Posterior vena cava (tissue), 2 donors: ENCODE data around the gene ITGB8. TPM values are rescaled to one million over a fixed set of nuclear protein-coding genes. Genes with fewer than 3 reads are reported as not detected.

Source experiments
- DNase-seq: peaks from one replicate; pipeline ENCODE4 v3.0.0-alpha.2; 2020; ENCODE audit warnings: low spot score
- intact Hi-C, 2 donors: fragments of 100-400 bp; cut with DNase I; formaldehyde crosslinking; loops; one replicate each; pipeline versions ENCODE4 v1.14.1 to v1.14.2; 2022 to 2023
- total RNA-seq, 2 donors: library from RNA; stranded (reverse); fragmentation: NEBNext Ultra II Directional; extraction: Animal tissue kit (Norgen Biotek cat#: 25700); gene quantifications; one replicate each; pipeline ENCODE4 v1.2.1, GENCODE V29; 2021
- donor health status: DM: yes; HTN: yes; CAD: no.
- donor health status: DM: yes; HTN: yes; CAD: no.

Gene ITGB8
- total RNA-seq, 2 donors from 2014 or later, result 12.8 to 13.6 TPM

- no peak for DNase-seq
- intact Hi-C loops, result no loop called here
Measured at GRCh38 chr7:20440472-20441105, 109.9 kb downstream of the ITGB8 start.

- DNase-seq, result no peak
- intact Hi-C loops, result no loop called here
Measured at GRCh38 chr7:20441346-20441745, 110.6 kb downstream of the ITGB8 start.

- no peak for DNase-seq
- intact Hi-C loops, result no loop called here
Measured at GRCh38 chr7:20441991-20442441, 111.3 kb downstream of the ITGB8 start.

- no peak for DNase-seq
Measured at GRCh38 chr7:20442951-20443350, 112.3 kb downstream of the ITGB8 start.

GRCh38 chr7:20444030-20444800 lies 113.5 kb downstream of the ITGB8 start:
- intact Hi-C loops, result no loop called here
- no peak for DNase-seq

More at GRCh38 chr7:20442951-20443350, 112.3 kb downstream of the ITGB8 start:
- intact Hi-C loops, result no loop called here

GRCh38 chr7:20447021-20447650 lies 116.4 kb downstream of the ITGB8 start:
- intact Hi-C loops, result no loop called here

GRCh38 chr7:20449176-20449575 lies 118.5 kb downstream of the ITGB8 start:
- no peak for DNase-seq
- intact Hi-C loops, result no loop called here

More at GRCh38 chr7:20447021-20447650, 116.4 kb downstream of the ITGB8 start:
- no peak for DNase-seq

- DNase-seq, result no peak
- intact Hi-C loops, result no loop called here
Measured at GRCh38 chr7:20450536-20450935, 119.8 kb downstream of the ITGB8 start.

- intact Hi-C loops, result no loop called here
Measured at GRCh38 chr7:20454202-20454601, 123.5 kb downstream of the ITGB8 start.

GRCh38 chr7:20456701-20457100 lies 126.0 kb downstream of the ITGB8 start:
- DNase-seq, result no peak
- intact Hi-C loops, result no loop called here

More at GRCh38 chr7:20454202-20454601, 123.5 kb downstream of the ITGB8 start:
- DNase-seq, result no peak

GRCh38 chr7:20458521-20458920 lies 127.8 kb downstream of the ITGB8 start:
- intact Hi-C loops, result no loop called here
- no peak for DNase-seq

- intact Hi-C loops, result no loop called here
- DNase-seq, result no peak
Measured at GRCh38 chr7:20459419-20459818, 128.7 kb downstream of the ITGB8 start.

- DNase-seq, result no peak
- intact Hi-C loops, result no loop called here
Measured at GRCh38 chr7:20464891-20465290, 134.2 kb downstream of the ITGB8 start.

Other genes starting within 250 kb of the ITGB8 start
- under 1 TPM; 0.46 to 0.67 TPM for gene MACC1, start 113.5 kb upstream of the ITGB8 start, total RNA-seq